ENCODE data around the gene TRAPPC2B.

TRAPPC2B gene
- long read RNA-seq, transcript TRAPPC2B-201 (2 exons, 732 nt): major isoform, 11 of 11 reads
- long read RNA-seq, partial matches to known transcripts: 0 of 11 reads
- long read RNA-seq, other reads (novel, unspliced or antisense): 0 of 11 reads

DNA sequence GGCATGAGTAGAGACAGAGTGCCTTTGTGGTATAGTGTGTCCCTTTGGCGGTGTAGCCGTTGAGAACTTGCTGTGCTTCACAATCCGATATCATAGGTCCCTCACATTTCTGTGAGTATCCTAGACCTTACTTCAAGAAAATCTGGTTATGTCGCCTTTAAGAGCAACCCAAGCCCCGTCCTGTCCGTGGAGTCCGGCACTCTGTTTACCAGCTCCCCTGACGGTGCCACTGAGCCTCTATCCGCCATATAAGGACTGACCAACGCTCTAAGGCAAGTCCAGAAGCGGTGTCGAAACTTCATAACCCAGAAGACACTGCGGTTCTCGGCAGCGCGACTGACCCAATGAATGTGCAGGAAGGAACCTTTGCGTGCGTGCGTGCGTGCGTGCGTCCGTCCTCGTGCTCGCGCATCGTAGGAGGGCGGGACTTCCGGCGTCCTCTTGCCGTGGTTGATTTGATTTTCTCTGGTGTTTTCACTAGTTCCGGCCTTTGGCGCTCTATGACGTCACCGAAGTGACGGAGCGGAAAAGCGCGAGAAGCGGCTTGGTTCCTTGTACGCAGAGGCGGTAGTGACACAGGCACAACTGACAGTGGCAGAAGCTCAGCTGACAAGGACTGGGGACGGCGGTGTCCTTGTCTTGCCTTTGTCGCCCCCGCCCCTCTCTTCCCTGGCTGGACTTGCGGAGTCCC lies at the start of gene TRAPPC2B, which contains the start of gene ZNF547:
Gene TRAPPC2B (plus strand): TSS at position 555 of the 691 bp plus-strand sequence. CDS start 1,283 bp downstream, outside the sequence.
Gene ZNF547 (plus strand): TSS at position 555 of the 691 bp plus-strand sequence. CDS start 5,005 bp downstream, outside the sequence.
- peak within 1 kb of the TSS; percentile 89 for H3K4me3 ChIP-seq (replicated peaks; ENCODE audit: insufficient read depth, low read length)
- no peaks in the 10 kb centered on the region for H3K27me3 ChIP-seq (ENCODE audit: insufficient read depth, poor library complexity, severe bottlenecking)
- TF ChIP-seq SPI1 (IDR thresholded peaks at IDR 0.05; ENCODE audit: borderline replicate concordance, low read depth) (no peak), GABPA (IDR thresholded peaks at IDR 0.05; ENCODE audit: low read depth) (peak; percentile 96), POLR2AphosphoS5 (IDR thresholded peaks at IDR 0.05; ENCODE audit: low read depth) (peak; percentile 86)
- TF ChIP-seq, protein P1, sequence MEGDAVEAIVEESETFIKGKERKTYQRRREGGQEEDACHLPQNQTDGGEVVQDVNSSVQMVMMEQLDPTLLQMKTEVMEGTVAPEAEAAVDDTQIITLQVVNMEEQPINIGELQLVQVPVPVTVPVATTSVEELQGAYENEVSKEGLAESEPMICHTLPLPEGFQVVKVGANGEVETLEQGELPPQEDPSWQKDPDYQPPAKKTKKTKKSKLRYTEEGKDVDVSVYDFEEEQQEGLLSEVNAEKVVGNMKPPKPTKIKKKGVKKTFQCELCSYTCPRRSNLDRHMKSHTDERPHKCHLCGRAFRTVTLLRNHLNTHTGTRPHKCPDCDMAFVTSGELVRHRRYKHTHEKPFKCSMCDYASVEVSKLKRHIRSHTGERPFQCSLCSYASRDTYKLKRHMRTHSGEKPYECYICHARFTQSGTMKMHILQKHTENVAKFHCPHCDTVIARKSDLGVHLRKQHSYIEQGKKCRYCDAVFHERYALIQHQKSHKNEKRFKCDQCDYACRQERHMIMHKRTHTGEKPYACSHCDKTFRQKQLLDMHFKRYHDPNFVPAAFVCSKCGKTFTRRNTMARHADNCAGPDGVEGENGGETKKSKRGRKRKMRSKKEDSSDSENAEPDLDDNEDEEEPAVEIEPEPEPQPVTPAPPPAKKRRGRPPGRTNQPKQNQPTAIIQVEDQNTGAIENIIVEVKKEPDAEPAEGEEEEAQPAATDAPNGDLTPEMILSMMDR (IDR thresholded peaks at IDR 0.05; ENCODE audit: insufficient read depth, low read length): no peak
- TF ChIP-seq, protein P2, sequence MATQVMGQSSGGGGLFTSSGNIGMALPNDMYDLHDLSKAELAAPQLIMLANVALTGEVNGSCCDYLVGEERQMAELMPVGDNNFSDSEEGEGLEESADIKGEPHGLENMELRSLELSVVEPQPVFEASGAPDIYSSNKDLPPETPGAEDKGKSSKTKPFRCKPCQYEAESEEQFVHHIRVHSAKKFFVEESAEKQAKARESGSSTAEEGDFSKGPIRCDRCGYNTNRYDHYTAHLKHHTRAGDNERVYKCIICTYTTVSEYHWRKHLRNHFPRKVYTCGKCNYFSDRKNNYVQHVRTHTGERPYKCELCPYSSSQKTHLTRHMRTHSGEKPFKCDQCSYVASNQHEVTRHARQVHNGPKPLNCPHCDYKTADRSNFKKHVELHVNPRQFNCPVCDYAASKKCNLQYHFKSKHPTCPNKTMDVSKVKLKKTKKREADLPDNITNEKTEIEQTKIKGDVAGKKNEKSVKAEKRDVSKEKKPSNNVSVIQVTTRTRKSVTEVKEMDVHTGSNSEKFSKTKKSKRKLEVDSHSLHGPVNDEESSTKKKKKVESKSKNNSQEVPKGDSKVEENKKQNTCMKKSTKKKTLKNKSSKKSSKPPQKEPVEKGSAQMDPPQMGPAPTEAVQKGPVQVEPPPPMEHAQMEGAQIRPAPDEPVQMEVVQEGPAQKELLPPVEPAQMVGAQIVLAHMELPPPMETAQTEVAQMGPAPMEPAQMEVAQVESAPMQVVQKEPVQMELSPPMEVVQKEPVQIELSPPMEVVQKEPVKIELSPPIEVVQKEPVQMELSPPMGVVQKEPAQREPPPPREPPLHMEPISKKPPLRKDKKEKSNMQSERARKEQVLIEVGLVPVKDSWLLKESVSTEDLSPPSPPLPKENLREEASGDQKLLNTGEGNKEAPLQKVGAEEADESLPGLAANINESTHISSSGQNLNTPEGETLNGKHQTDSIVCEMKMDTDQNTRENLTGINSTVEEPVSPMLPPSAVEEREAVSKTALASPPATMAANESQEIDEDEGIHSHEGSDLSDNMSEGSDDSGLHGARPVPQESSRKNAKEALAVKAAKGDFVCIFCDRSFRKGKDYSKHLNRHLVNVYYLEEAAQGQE (IDR thresholded peaks at IDR 0.05; ENCODE audit: insufficient replicate concordance, low read depth): peak; percentile 47
- peak; percentile 99 to 100 for DNase-seq (ENCODE audit: low read depth in 1 of 2, low spot score in 1 of 2)
- H3K27ac ChIP-seq (replicated peaks): peak within 1 kb of the TSS; percentile 80

DNA sequence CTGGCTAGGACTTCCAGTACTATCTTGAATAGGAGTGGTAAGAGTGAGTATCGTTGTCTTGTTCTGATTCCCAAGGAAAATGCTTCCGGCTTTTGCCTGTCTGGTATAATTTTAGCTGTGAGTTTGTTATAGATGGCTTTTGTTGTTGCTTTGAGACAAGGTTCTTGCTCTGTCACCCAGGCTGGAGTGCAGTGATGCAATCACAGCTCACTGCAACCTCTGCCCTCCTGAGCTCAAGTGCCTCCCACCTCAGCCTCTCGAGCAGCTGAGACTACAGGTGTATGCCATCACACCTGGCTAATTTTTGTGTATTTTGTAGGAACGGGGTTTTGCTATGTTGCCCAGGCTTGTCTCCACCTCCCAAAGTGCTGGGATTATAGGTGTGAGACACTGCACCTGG lies 49.2 kb upstream of the TRAPPC2B start:
- Histone ChIP-seq H3K4me3 (replicated peaks; ENCODE audit: insufficient read depth, low read length) (no peak overlapping the region), H3K27me3 (ENCODE audit: insufficient read depth, poor library complexity, severe bottlenecking) (no peaks in the 10 kb centered on the region), H3K27ac (replicated peaks) (no peak overlapping the region)
- DNase-seq (ENCODE audit: low read depth in 1 of 2, low spot score in 1 of 2): no peak
- TF ChIP-seq, protein P1 (IDR thresholded peaks at IDR 0.05; ENCODE audit: insufficient read depth, low read length): no peak
- TF ChIP-seq, protein P2 (IDR thresholded peaks at IDR 0.05; ENCODE audit: insufficient replicate concordance, low read depth): no peak

- TF ChIP-seq, protein P2 (IDR thresholded peaks at IDR 0.05; ENCODE audit: insufficient replicate concordance, low read depth): no peak
- TF ChIP-seq SPI1 (IDR thresholded peaks at IDR 0.05; ENCODE audit: borderline replicate concordance, low read depth): no peak
- TF ChIP-seq, protein P1 (IDR thresholded peaks at IDR 0.05; ENCODE audit: insufficient read depth, low read length): no peak
- no peak for TF ChIP-seq POLR2AphosphoS5 (IDR thresholded peaks at IDR 0.05; ENCODE audit: low read depth)
- no peak for TF ChIP-seq GABPA (IDR thresholded peaks at IDR 0.05; ENCODE audit: low read depth)
- Histone ChIP-seq H3K27ac (replicated peaks) (no peak overlapping the region), H3K4me3 (replicated peaks; ENCODE audit: insufficient read depth, low read length) (no peak overlapping the region), H3K27me3 (ENCODE audit: insufficient read depth, poor library complexity, severe bottlenecking) (no peaks in the 10 kb centered on the region)
- no peak for DNase-seq (ENCODE audit: low read depth in 1 of 2, low spot score in 1 of 2)
Observed at GRCh38 chr19:57317503-57317902, 45.8 kb upstream of the TRAPPC2B start.

Data from HL-60 (cell line).